KMS-11 (cell line): Measurements from ENCODE around the gene RFWD3.

Source experiments
- H2AFZ ChIP-seq: fragments of 200-600 bp; sonication (generic); 2 replicates; pipeline ENCODE4 v1.6.1; 2016; ENCODE audit warnings: antibody characterized with exemption, mixed run types, low read depth
- H3K27ac ChIP-seq: fragments of 200-600 bp; sonication (generic); 2 replicates; pipeline ENCODE4 v1.6.1; 2016; ENCODE audit warnings: mild to moderate bottlenecking, mixed run types
- H3K27me3 ChIP-seq: fragments of 200-600 bp; sonication (generic); 2 replicates; pipeline ENCODE4 v1.6.1; 2017; ENCODE audit warnings: mild to moderate bottlenecking, low read depth, mixed run types, moderate library complexity; ENCODE audit not compliant: insufficient read depth
- H3K36me3 ChIP-seq: fragments of 200-600 bp; sonication (generic); 2 replicates; pipeline ENCODE4 v1.6.1; 2017; ENCODE audit warnings: mild to moderate bottlenecking, mixed run types; ENCODE audit not compliant: insufficient read depth
- H3K4me1 ChIP-seq: fragments of 200-600 bp; sonication (generic); 2 replicates; pipeline ENCODE4 v1.6.1; 2016; ENCODE audit warnings: mild to moderate bottlenecking, low read depth, mixed run types; ENCODE audit not compliant: poor library complexity, severe bottlenecking
- H3K4me2 ChIP-seq: fragments of 200-600 bp; sonication (generic); 2 replicates; pipeline ENCODE4 v1.7.0; 2016; ENCODE audit warnings: mild to moderate bottlenecking, mixed run types
- H3K4me3 ChIP-seq: fragments of 200-600 bp; sonication (generic); IDR thresholded peaks from 2 replicates; pipeline ENCODE4 v1.6.1; 2017; ENCODE audit warnings: low read depth, low read length, mixed read lengths; ENCODE audit not compliant: insufficient read depth
- H3K79me2 ChIP-seq: fragments of 200-600 bp; sonication (generic); 2 replicates; pipeline ENCODE4 v1.6.1; 2016; ENCODE audit warnings: low read depth, mixed run types; ENCODE audit not compliant: insufficient read depth
- H3K9ac ChIP-seq: fragments of 200-600 bp; sonication (generic); 2 replicates; pipeline ENCODE4 v1.6.1; 2016; ENCODE audit warnings: mild to moderate bottlenecking, mixed run types
- H4K20me1 ChIP-seq: fragments of 200-600 bp; sonication (generic); 2 replicates; pipeline ENCODE4 v1.6.1; 2016; ENCODE audit warnings: mild to moderate bottlenecking, mixed run types; ENCODE audit not compliant: insufficient read depth
- TF ChIP-seq, protein P1 (sequence below): fragments of 200-600 bp; sonication (generic); conservative IDR thresholded peaks from 2 replicates; pipeline ENCODE4 v1.6.1; 2017; ENCODE audit warnings: low read depth, mild to moderate bottlenecking, antibody characterized with exemption, low read length, moderate library complexity, mixed read lengths

The RFWD3 gene

DNA sequence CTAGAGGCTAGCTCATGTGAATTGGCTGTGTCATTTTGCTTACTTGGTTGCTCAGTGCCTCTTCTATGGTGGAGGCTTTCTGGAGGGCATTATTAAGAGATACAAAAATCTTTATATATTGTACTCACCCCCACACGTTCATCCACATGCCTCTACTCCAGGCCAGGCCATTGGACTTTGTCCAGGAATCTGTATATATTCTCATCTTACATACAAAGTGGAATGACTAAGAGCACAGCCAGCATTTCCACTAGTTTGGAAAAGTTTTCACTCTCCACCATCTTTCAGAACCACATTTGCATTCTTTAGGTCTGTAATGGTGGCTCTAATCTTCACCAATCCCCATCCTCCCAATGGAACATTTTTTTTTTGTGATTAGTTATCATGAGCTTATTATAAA is 55.0 kb downstream of the RFWD3 start:
- H3K27ac ChIP-seq = no peak overlapping the region
- H3K79me2 ChIP-seq = no peaks in the 10 kb centered on the region
- TF ChIP-seq, protein P1, sequence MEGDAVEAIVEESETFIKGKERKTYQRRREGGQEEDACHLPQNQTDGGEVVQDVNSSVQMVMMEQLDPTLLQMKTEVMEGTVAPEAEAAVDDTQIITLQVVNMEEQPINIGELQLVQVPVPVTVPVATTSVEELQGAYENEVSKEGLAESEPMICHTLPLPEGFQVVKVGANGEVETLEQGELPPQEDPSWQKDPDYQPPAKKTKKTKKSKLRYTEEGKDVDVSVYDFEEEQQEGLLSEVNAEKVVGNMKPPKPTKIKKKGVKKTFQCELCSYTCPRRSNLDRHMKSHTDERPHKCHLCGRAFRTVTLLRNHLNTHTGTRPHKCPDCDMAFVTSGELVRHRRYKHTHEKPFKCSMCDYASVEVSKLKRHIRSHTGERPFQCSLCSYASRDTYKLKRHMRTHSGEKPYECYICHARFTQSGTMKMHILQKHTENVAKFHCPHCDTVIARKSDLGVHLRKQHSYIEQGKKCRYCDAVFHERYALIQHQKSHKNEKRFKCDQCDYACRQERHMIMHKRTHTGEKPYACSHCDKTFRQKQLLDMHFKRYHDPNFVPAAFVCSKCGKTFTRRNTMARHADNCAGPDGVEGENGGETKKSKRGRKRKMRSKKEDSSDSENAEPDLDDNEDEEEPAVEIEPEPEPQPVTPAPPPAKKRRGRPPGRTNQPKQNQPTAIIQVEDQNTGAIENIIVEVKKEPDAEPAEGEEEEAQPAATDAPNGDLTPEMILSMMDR = no peak
- H3K4me2 ChIP-seq = no peak overlapping the region
- no peaks in the 10 kb centered on the region for H3K36me3 ChIP-seq
- no peak overlapping the region for H2AFZ ChIP-seq
- peaks cover 8% of the 10 kb centered on the region for H3K4me1 ChIP-seq
- no peak overlapping the region for H3K9ac ChIP-seq
- no peak overlapping the region for H3K4me3 ChIP-seq
- H3K27me3 ChIP-seq = no peaks in the 10 kb centered on the region
- no peaks in the 10 kb centered on the region for H4K20me1 ChIP-seq

DNA sequence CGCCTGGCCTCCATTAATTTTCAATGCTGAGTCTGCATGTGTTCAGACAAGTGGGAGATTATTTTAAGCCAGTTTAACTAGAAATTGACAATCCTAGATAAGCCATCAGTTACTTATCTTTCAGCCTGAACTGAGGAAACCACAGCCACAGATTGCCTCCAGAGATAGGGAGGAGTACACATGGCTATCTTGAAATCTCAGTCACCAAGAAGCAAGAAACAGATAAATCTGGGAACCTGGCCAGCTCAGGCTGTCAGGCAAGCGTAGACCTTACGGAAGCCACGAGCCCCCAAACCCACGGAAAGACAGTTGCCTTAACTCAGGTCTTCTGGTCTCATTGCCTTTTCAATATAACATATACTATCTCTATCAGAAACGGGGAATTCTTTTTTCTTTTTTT is 57.7 kb downstream of the RFWD3 start:
- no peaks in the 10 kb centered on the region for H4K20me1 ChIP-seq
- peaks cover 25% of the 10 kb centered on the region for H3K79me2 ChIP-seq
- no peak overlapping the region for H3K4me3 ChIP-seq
- H2AFZ ChIP-seq = no peak overlapping the region
- no peak overlapping the region for H3K9ac ChIP-seq
- H3K4me1 ChIP-seq = peaks cover 19% of the 10 kb centered on the region
- no peak overlapping the region for H3K4me2 ChIP-seq
- H3K27ac ChIP-seq = no peak overlapping the region
- H3K36me3 ChIP-seq = no peaks in the 10 kb centered on the region
- TF ChIP-seq, protein P1 = no peak
- H3K27me3 ChIP-seq = no peaks in the 10 kb centered on the region

DNA sequence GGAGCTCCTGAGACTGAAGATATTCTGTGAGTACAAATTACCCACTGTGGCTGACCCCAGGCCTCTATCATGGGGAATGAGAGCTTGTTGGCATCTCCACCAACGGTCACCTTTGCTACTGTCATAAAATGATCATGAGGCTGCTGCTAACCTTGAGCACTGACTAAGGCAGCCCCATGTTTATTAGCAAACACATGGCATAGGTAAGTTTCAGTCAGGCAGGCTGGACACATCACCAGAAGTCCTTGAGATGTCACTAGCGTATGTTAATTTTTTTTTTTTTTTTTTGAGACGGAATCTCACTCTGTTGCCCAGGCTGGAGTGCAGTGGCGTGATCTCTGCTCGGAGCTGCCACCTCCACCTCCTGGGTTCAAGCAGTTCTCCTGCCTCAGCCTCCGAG is 58.3 kb downstream of the RFWD3 start:
- no peak overlapping the region for H3K9ac ChIP-seq

DNA sequence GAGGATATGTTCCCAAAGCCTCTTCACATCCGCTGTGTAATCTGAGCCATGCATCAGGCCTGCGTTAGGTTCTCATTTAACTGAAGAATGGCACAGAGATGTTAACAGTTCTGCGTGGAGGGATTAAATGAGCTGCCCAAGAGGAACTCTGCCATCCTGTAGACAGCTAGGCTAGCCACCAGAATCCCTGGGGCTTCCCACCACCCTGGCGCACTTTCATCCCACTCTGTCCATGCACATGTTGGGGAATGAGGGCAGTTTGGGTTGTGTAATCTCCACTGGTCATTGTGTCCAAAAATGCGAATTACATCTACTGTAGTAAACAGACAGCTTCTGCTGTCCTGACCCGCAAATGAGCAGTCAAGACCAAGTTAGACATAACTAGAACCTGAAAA is 58.7 kb downstream of the RFWD3 start:
- Histone ChIP-seq H3K4me2 (peak overlapping the region; percentile 82; the same call in 1 of the 2 replicates), H3K4me1 (peaks cover 27% of the 10 kb centered on the region), H2AFZ (peak overlapping the region; percentile 83; the same call in 1 of the 2 replicates), H3K9ac (no peak overlapping the region), H3K4me3 (no peak overlapping the region), H3K36me3 (no peaks in the 10 kb centered on the region), H3K79me2 (peaks cover 34% of the 10 kb centered on the region), H3K27me3 (no peaks in the 10 kb centered on the region), H4K20me1 (no peaks in the 10 kb centered on the region), H3K27ac (no peak overlapping the region)
- TF ChIP-seq, protein P1 = no peak

More for the DNA sequence above, 58.3 kb downstream of the RFWD3 start:
- Histone ChIP-seq H3K36me3 (no peaks in the 10 kb centered on the region), H3K27me3 (no peaks in the 10 kb centered on the region), H3K4me2 (no peak overlapping the region), H3K79me2 (peaks cover 30% of the 10 kb centered on the region), H2AFZ (no peak overlapping the region), H3K4me3 (no peak overlapping the region), H3K4me1 (peaks cover 24% of the 10 kb centered on the region), H3K27ac (no peak overlapping the region), H4K20me1 (no peaks in the 10 kb centered on the region)
- TF ChIP-seq, protein P1 = no peak
